H9 (cell line): Measurements from ENCODE around the gene TRIM54. TPM values are rescaled to one million over a fixed set of nuclear protein-coding genes. Genes with fewer than 3 reads are reported as not detected.

Experiments used
- DNase-seq: peaks from one replicate; pipeline ENCODE4 v3.0.0-alpha.2; 2017
- H2AFZ ChIP-seq: one replicate; pipeline ENCODE4 v1.6.1; 2013; ENCODE audit warnings: mild to moderate bottlenecking, low read length, control low read depth, moderate library complexity
- H2AK5ac ChIP-seq: 2 replicates; pipeline ENCODE4 v1.6.1; 2013; ENCODE audit warnings: low read length, control low read depth, mixed read lengths; ENCODE audit not compliant: insufficient read length
- H2BK120ac ChIP-seq: one replicate; pipeline ENCODE4 v1.6.1; 2013; ENCODE audit warnings: low read depth, mild to moderate bottlenecking, low read length, control low read depth, inconsistent platforms; ENCODE audit not compliant: poor library complexity, severe bottlenecking
- H2BK12ac ChIP-seq: 2 replicates; pipeline ENCODE4 v1.6.1; 2013; ENCODE audit warnings: low read length, control low read depth, mixed read lengths, low read depth; ENCODE audit not compliant: insufficient read length
- H2BK15ac ChIP-seq: 2 replicates; pipeline ENCODE4 v1.6.1; 2013; ENCODE audit warnings: low read depth, low read length, control low read depth
- H2BK20ac ChIP-seq: one replicate; pipeline ENCODE4 v1.6.1; 2013; ENCODE audit warnings: low read depth, mild to moderate bottlenecking, low read length, control low read depth, inconsistent platforms; ENCODE audit not compliant: poor library complexity, severe bottlenecking
- H2BK5ac ChIP-seq: 2 replicates; pipeline ENCODE4 v1.6.1; 2013; ENCODE audit warnings: low read length, control low read depth, mixed read lengths; ENCODE audit not compliant: insufficient read length
- H3K14ac ChIP-seq: 2 replicates; pipeline ENCODE4 v1.6.1; 2013; ENCODE audit warnings: low read length, control low read depth; ENCODE audit not compliant: insufficient read depth
- H3K18ac ChIP-seq: 2 replicates; pipeline ENCODE4 v1.6.1; 2013; ENCODE audit warnings: low read depth, mild to moderate bottlenecking, mixed read lengths, low read length, control low read depth; ENCODE audit not compliant: insufficient read length
- H3K23ac ChIP-seq: 2 replicates; pipeline ENCODE4 v1.6.1; 2013; ENCODE audit warnings: low read length, control low read depth, mixed read lengths, low read depth; ENCODE audit not compliant: insufficient read length
- H3K23me2 ChIP-seq: 2 replicates; pipeline ENCODE4 v1.6.1; 2013; ENCODE audit warnings: low read depth, mild to moderate bottlenecking, mixed read lengths, low read length, control low read depth; ENCODE audit not compliant: insufficient read length, poor library complexity, severe bottlenecking
- H3K27ac ChIP-seq: 2 replicates; pipeline ENCODE4 v1.5.1; 2013; ENCODE audit warnings: low read length, control low read depth, mixed read lengths, low read depth; ENCODE audit not compliant: insufficient read length
- H3K27me3 ChIP-seq: 2 replicates; pipeline ENCODE4 v1.6.1; 2013; ENCODE audit warnings: low read length, control low read depth, inconsistent platforms; ENCODE audit not compliant: insufficient read depth
- H3K4ac ChIP-seq: 2 replicates; pipeline ENCODE4 v1.6.1; 2013; ENCODE audit warnings: low read depth, mild to moderate bottlenecking, control low read depth, inconsistent platforms, low read length, moderate library complexity
- H3K4me1 ChIP-seq: 2 replicates; pipeline ENCODE4 v1.6.1; 2013; ENCODE audit warnings: low read length, control low read depth, inconsistent platforms; ENCODE audit not compliant: insufficient read depth
- H3K4me2 ChIP-seq: 2 replicates; pipeline ENCODE4 v1.6.1; 2013; ENCODE audit warnings: low read length, control low read depth, mixed read lengths; ENCODE audit not compliant: insufficient read length, insufficient read depth
- H3K56ac ChIP-seq: 2 replicates; pipeline ENCODE4 v1.6.1; 2013; ENCODE audit warnings: low read depth, mild to moderate bottlenecking, mixed read lengths, low read length, control low read depth; ENCODE audit not compliant: insufficient read length
- H3K79me1 ChIP-seq: 2 replicates; pipeline ENCODE4 v1.6.1; 2013; ENCODE audit warnings: low read depth, mild to moderate bottlenecking, moderate library complexity, low read length, control low read depth, inconsistent platforms; ENCODE audit not compliant: insufficient read depth, poor library complexity, severe bottlenecking
- H3K79me2 ChIP-seq: 2 replicates; pipeline ENCODE4 v1.6.1; 2013; ENCODE audit warnings: low read length, control low read depth, inconsistent platforms; ENCODE audit not compliant: insufficient read depth
- H3K9ac ChIP-seq: 2 replicates; pipeline ENCODE4 v1.6.1; 2013; ENCODE audit warnings: low read length, control low read depth, mixed read lengths; ENCODE audit not compliant: insufficient read length; ENCODE audit errors: extremely low read depth
- H3K9me3 ChIP-seq: one replicate; pipeline ENCODE4 v1.6.1; 2013; ENCODE audit warnings: low read depth, low read length, inconsistent platforms; ENCODE audit not compliant: control insufficient read depth
- H3T11ph ChIP-seq: one replicate; pipeline ENCODE4 v1.6.1; 2013; ENCODE audit warnings: mild to moderate bottlenecking, low read length, control low read depth, inconsistent platforms
- H4K20me1 ChIP-seq: one replicate; pipeline ENCODE4 v1.6.1; 2013; ENCODE audit not compliant: control insufficient read depth, insufficient read length, insufficient read depth
- H4K5ac ChIP-seq: 2 replicates; pipeline ENCODE4 v1.6.1; 2013; ENCODE audit warnings: low read depth, mild to moderate bottlenecking, mixed read lengths, low read length, control low read depth; ENCODE audit not compliant: insufficient read length
- H4K8ac ChIP-seq: replicated peaks from 2 replicates; pipeline ENCODE4 v1.6.1; 2013; ENCODE audit warnings: low read length, control low read depth, mixed read lengths, low read depth; ENCODE audit not compliant: insufficient read length
- H4K91ac ChIP-seq: 2 replicates; pipeline ENCODE4 v1.6.1; 2013; ENCODE audit warnings: low read depth, mild to moderate bottlenecking, moderate library complexity, mixed read lengths, low read length, control low read depth; ENCODE audit not compliant: insufficient read length
- H3K27ac Mint-ChIP-seq, 3 experiments: 2 replicates in 2 of 3; 3 replicates in 1 of 3; pipeline ENCODE4 v1.8.0; 2020 to 2021; ENCODE audit warnings: mixed read lengths in 3 of 3, mild to moderate bottlenecking in 1 of 3, moderate library complexity in 1 of 3
- H3K27me3 Mint-ChIP-seq: 2 replicates; pipeline ENCODE4 v1.8.0; 2021; ENCODE audit warnings: low read depth, mild to moderate bottlenecking, moderate library complexity, mixed read lengths
- H3K36me3 Mint-ChIP-seq, 3 experiments: 2 replicates in 2 of 3; 3 replicates in 1 of 3; pipeline ENCODE4 v1.8.0; 2020 to 2021; ENCODE audit warnings: low read depth in 3 of 3, mixed read lengths in 3 of 3; ENCODE audit not compliant: insufficient read depth in 1 of 3
- H3K4me1 Mint-ChIP-seq, 2 experiments: 2 replicates each; pipeline ENCODE4 v1.8.0; 2020; ENCODE audit warnings: mixed read lengths in 2 of 2
- H3K4me3 Mint-ChIP-seq, 2 experiments: 2 replicates in 1 of 2; 3 replicates in 1 of 2; pipeline ENCODE4 v1.8.0; 2020 to 2021; ENCODE audit warnings: mild to moderate bottlenecking in 2 of 2, mixed read lengths in 2 of 2, moderate library complexity in 1 of 2
- H3K9me3 Mint-ChIP-seq, 2 experiments: 2 replicates in 1 of 2; 3 replicates in 1 of 2; pipeline ENCODE4 v1.8.0; 2020; ENCODE audit warnings: mild to moderate bottlenecking in 2 of 2, mixed read lengths in 2 of 2, moderate library complexity in 1 of 2
- WGBS: extraction: QIAGEN DNeasy Blood & Tissue Kit; methylation state at CpG from one replicate; pipeline ENCODE4 v1.1.7; 2013; ENCODE audit warnings: missing lambda C conversion rate, low lambda C conversion rate, mixed read lengths; ENCODE audit not compliant: insufficient read length; ENCODE audit errors: extremely low coverage; 5-methylcytosine and 5-hydroxymethylcytosine counted together
- total RNA-seq: library from RNA; stranded (reverse); gene quantifications from 2 replicates; pipeline ENCODE4 v1.2.1, GENCODE V29; 2021
- TF ChIP-seq, protein P1 (sequence below): fragments of 200-600 bp; sonication (generic); conservative IDR thresholded peaks from 3 replicates; pipeline ENCODE4 v1.8.0; 2021; ENCODE audit warnings: antibody characterized with exemption, mild to moderate bottlenecking

The TRIM54 gene
- total RNA-seq, 1 experiment from 2014 or later = 5.0 TPM

DNA sequence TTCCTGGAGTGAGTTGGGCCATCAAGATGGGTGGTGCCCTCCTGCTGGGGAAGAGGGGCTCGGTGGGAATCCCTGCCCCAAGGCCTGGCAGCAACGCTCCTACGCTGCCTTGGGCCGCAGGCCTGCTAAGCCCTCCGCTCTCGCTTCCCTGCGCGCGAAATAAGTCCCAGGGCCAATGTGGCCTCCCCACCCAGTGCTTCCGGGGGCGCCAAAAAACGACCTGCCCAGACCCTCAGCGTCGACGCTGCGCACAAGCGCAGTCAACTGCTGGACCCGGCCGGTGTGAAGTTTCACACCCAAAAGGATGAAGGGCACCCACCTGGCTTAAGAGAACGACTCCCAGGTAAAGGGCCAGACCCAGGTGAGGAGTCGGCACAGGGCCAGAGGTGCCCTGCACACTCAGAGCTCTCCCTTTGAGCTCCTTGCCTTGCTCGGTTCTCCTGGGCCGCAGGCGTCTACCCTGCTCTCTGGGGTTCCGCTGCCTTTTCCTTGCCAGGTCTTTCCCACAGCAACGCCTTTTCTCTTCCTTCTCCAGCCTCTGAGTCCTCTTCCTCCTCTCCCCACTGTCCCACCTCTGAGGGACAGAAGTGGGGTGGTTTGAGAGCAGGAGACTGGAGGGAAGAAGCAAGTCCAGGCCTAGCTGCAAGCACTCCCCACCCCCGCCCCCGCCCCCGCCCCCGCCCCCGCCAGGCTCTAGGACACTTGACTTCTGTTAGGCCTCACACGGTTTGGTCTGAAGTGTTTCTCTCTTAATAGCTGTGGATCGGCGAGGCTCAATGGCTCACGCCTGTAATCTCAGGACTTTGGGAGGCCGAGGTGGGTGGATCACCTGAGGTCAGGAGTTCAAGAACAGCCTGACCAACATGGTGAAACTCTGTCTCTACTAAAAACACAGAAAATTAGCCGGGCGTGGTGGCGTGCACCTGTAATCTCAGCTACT lies 6.7 kb upstream of the TRIM54 start, which contains the start of gene DNAJC5G:
Gene DNAJC5G (plus strand): TSS at position 223 of the 940 bp plus-strand sequence. CDS start 1,296 bp downstream, outside the sequence.
- no peak within 1 kb of the TSS for H2BK20ac ChIP-seq
- no peak for DNase-seq
- H2AFZ ChIP-seq = no peak within 1 kb of the TSS
- no peak within 1 kb of the TSS for H3K4me2 ChIP-seq
- peaks cover 11 to 24% of the 10 kb centered on the region in 2 experiments for H3K4me1 Mint-ChIP-seq
- no peak within 1 kb of the TSS for H3K23ac ChIP-seq
- H3K9ac ChIP-seq = no peak within 1 kb of the TSS
- H3K79me2 ChIP-seq = no peaks in the 10 kb centered on the region
- H2BK12ac ChIP-seq = no peak within 1 kb of the TSS
- no peaks in the 10 kb centered on the region for H3K27me3 ChIP-seq
- no CpG with 5 or more reads among the region's 39 CpGs for WGBS
- H3K4me1 ChIP-seq = no peaks in the 10 kb centered on the region
- no peak within 1 kb of the TSS for H2BK5ac ChIP-seq
- no peak within 1 kb of the TSS; a peak in 1 of 7 replicates for H3K27ac Mint-ChIP-seq
- no peak within 1 kb of the TSS for H3K18ac ChIP-seq
- TF ChIP-seq, protein P1, sequence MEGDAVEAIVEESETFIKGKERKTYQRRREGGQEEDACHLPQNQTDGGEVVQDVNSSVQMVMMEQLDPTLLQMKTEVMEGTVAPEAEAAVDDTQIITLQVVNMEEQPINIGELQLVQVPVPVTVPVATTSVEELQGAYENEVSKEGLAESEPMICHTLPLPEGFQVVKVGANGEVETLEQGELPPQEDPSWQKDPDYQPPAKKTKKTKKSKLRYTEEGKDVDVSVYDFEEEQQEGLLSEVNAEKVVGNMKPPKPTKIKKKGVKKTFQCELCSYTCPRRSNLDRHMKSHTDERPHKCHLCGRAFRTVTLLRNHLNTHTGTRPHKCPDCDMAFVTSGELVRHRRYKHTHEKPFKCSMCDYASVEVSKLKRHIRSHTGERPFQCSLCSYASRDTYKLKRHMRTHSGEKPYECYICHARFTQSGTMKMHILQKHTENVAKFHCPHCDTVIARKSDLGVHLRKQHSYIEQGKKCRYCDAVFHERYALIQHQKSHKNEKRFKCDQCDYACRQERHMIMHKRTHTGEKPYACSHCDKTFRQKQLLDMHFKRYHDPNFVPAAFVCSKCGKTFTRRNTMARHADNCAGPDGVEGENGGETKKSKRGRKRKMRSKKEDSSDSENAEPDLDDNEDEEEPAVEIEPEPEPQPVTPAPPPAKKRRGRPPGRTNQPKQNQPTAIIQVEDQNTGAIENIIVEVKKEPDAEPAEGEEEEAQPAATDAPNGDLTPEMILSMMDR = no peak
- H3K14ac ChIP-seq = no peak within 1 kb of the TSS
- H3K4me3 Mint-ChIP-seq = no peak within 1 kb of the TSS
- no peaks in the 10 kb centered on the region for H3K23me2 ChIP-seq
- H3K27ac ChIP-seq = no peak within 1 kb of the TSS
- H3K9me3 ChIP-seq = no peaks in the 10 kb centered on the region
- no peak within 1 kb of the TSS for H4K5ac ChIP-seq
- H3K36me3 Mint-ChIP-seq = no peaks in the 10 kb centered on the region
- no peak within 1 kb of the TSS for H2BK120ac ChIP-seq
- H3K4ac ChIP-seq = no peak within 1 kb of the TSS
- H2BK15ac ChIP-seq = no peak within 1 kb of the TSS
- no peaks in the 10 kb centered on the region for H3K9me3 Mint-ChIP-seq
- no peak within 1 kb of the TSS for H3T11ph ChIP-seq
- no peak within 1 kb of the TSS for H4K91ac ChIP-seq
- no peak within 1 kb of the TSS for H2AK5ac ChIP-seq
- peaks cover 50% of the 10 kb centered on the region for H3K27me3 Mint-ChIP-seq
- H4K20me1 ChIP-seq = no peaks in the 10 kb centered on the region
- H4K8ac ChIP-seq = no peak within 1 kb of the TSS
- H3K56ac ChIP-seq = no peak within 1 kb of the TSS
- no peaks in the 10 kb centered on the region for H3K79me1 ChIP-seq
